ENCODE results near the gene KCNQ4. TPM values are rescaled to one million over a fixed set of nuclear protein-coding genes. Genes with fewer than 3 reads are reported as not detected.

KCNQ4 gene
- total RNA-seq, 1 donor from 2014 or later, result 14.5 TPM

GRCh38 chr1:40757084-40757483 lies 26.5 kb upstream of the KCNQ4 start:
- TF ChIP-seq CTCF (IDR thresholded peaks at IDR 0.05), result no peak
- Histone ChIP-seq H3K4me1 (no peaks in the 10 kb centered on the region), H3K27ac (no peak overlapping the region), H3K9me3 (no peaks in the 10 kb centered on the region), H3K36me3 (peaks cover 47 to 65% of the 10 kb centered on the region in 2 donors), H3K4me3 (no peak overlapping the region), H3K27me3 (no peaks in the 10 kb centered on the region)
- no peak for DNase-seq (ENCODE audit: low spot score in 2 of 2)
- intact Hi-C loops (cut with DNase I), result no loop called here

GRCh38 chr1:40758004-40758403 lies 25.6 kb upstream of the KCNQ4 start:
- H3K27me3 ChIP-seq, result no peaks in the 10 kb centered on the region
- H3K4me1 ChIP-seq, result no peaks in the 10 kb centered on the region
- H3K4me3 ChIP-seq, result no peak overlapping the region
- H3K27ac ChIP-seq, result no peak overlapping the region
- TF ChIP-seq CTCF (IDR thresholded peaks at IDR 0.05), result no peak
- intact Hi-C loops (cut with DNase I), result no loop called here
- no peak for DNase-seq (ENCODE audit: low spot score in 2 of 2)
- H3K36me3 ChIP-seq, result peaks cover 47 to 69% of the 10 kb centered on the region in 2 donors
- H3K9me3 ChIP-seq, result no peaks in the 10 kb centered on the region

- Histone ChIP-seq H3K27me3 (no peaks in the 10 kb centered on the region), H3K4me3 (no peak overlapping the region), H3K9me3 (no peaks in the 10 kb centered on the region), H3K36me3 (peaks cover 47 to 69% of the 10 kb centered on the region in 2 donors), H3K27ac (no peak overlapping the region), H3K4me1 (no peaks in the 10 kb centered on the region)
- DNase-seq (ENCODE audit: low spot score in 2 of 2), result no peak
- no peak for TF ChIP-seq CTCF (IDR thresholded peaks at IDR 0.05)
- intact Hi-C loops (cut with DNase I), result no loop called here
Observed at GRCh38 chr1:40758578-40759343, 24.8 kb upstream of the KCNQ4 start.

GRCh38 chr1:40760984-40761383 lies 22.6 kb upstream of the KCNQ4 start:
- Histone ChIP-seq H3K4me1 (no peaks in the 10 kb centered on the region), H3K4me3 (no peak overlapping the region), H3K27me3 (no peaks in the 10 kb centered on the region), H3K27ac (no peak overlapping the region), H3K9me3 (no peaks in the 10 kb centered on the region), H3K36me3 (peaks cover 59 to 73% of the 10 kb centered on the region in 2 donors)
- TF ChIP-seq CTCF (IDR thresholded peaks at IDR 0.05), result no peak
- no peak for DNase-seq (ENCODE audit: low spot score in 2 of 2)
- intact Hi-C loops (cut with DNase I), result no loop called here

- Histone ChIP-seq H3K4me1 (no peaks in the 10 kb centered on the region), H3K36me3 (peaks cover 64 to 77% of the 10 kb centered on the region in 2 donors), H3K27ac (peak overlapping the region in 1 of 2 donors; percentile 12), H3K27me3 (no peaks in the 10 kb centered on the region), H3K4me3 (no peak overlapping the region), H3K9me3 (no peaks in the 10 kb centered on the region)
- TF ChIP-seq CTCF (IDR thresholded peaks at IDR 0.05), result no peak
- intact Hi-C loops (cut with DNase I), result no loop called here
- no peak for DNase-seq (ENCODE audit: low spot score in 2 of 2)
Observed at GRCh38 chr1:40762144-40762923, 21.3 kb upstream of the KCNQ4 start.

Measured in ascending aorta (tissue), 2 donors.